ENCODE data around the gene CACNA1C.

CACNA1C gene

GRCh38 chr12:2190085-2190484 lies 137.3 kb downstream of the CACNA1C start:
- Histone ChIP-seq H3K4me3 (ENCODE audit: low read length) (no peak overlapping the region), H3K36me3 (ENCODE audit: control insufficient read depth, insufficient read depth, low read length) (no peaks in the 10 kb centered on the region), H3K9ac (ENCODE audit: low read length) (no peak overlapping the region), H3K4me1 (ENCODE audit: control insufficient read depth, insufficient read depth, low read length) (no peaks in the 10 kb centered on the region), H3K27me3 (ENCODE audit: control insufficient read depth, insufficient read depth, low read length) (no peaks in the 10 kb centered on the region), H3K9me3 (ENCODE audit: control insufficient read depth, low read length) (no peaks in the 10 kb centered on the region)

GRCh38 chr12:2190896-2191533 lies 138.2 kb downstream of the CACNA1C start:
- no peak overlapping the region for H3K9ac ChIP-seq (ENCODE audit: low read length)
- no peaks in the 10 kb centered on the region for H3K36me3 ChIP-seq (ENCODE audit: control insufficient read depth, insufficient read depth, low read length)
- H3K27me3 ChIP-seq (ENCODE audit: control insufficient read depth, insufficient read depth, low read length), result no peaks in the 10 kb centered on the region
- no peaks in the 10 kb centered on the region for H3K9me3 ChIP-seq (ENCODE audit: control insufficient read depth, low read length)
- no peak overlapping the region for H3K4me3 ChIP-seq (ENCODE audit: low read length)
- H3K4me1 ChIP-seq (ENCODE audit: control insufficient read depth, insufficient read depth, low read length), result no peaks in the 10 kb centered on the region

GRCh38 chr12:2191534-2192153 lies 138.9 kb downstream of the CACNA1C start:
- no peak overlapping the region for H3K9ac ChIP-seq (ENCODE audit: low read length)
- no peaks in the 10 kb centered on the region for H3K4me1 ChIP-seq (ENCODE audit: control insufficient read depth, insufficient read depth, low read length)
- no peaks in the 10 kb centered on the region for H3K36me3 ChIP-seq (ENCODE audit: control insufficient read depth, insufficient read depth, low read length)
- no peaks in the 10 kb centered on the region for H3K9me3 ChIP-seq (ENCODE audit: control insufficient read depth, low read length)
- no peak overlapping the region for H3K4me3 ChIP-seq (ENCODE audit: low read length)
- no peaks in the 10 kb centered on the region for H3K27me3 ChIP-seq (ENCODE audit: control insufficient read depth, insufficient read depth, low read length)

GRCh38 chr12:2192231-2192630 lies 139.4 kb downstream of the CACNA1C start:
- H3K36me3 ChIP-seq (ENCODE audit: control insufficient read depth, insufficient read depth, low read length), result no peaks in the 10 kb centered on the region
- H3K9ac ChIP-seq (ENCODE audit: low read length), result no peak overlapping the region
- no peaks in the 10 kb centered on the region for H3K27me3 ChIP-seq (ENCODE audit: control insufficient read depth, insufficient read depth, low read length)
- no peaks in the 10 kb centered on the region for H3K9me3 ChIP-seq (ENCODE audit: control insufficient read depth, low read length)
- no peak overlapping the region for H3K4me3 ChIP-seq (ENCODE audit: low read length)
- no peaks in the 10 kb centered on the region for H3K4me1 ChIP-seq (ENCODE audit: control insufficient read depth, insufficient read depth, low read length)

- Histone ChIP-seq H3K9me3 (ENCODE audit: control insufficient read depth, low read length) (no peaks in the 10 kb centered on the region), H3K27me3 (ENCODE audit: control insufficient read depth, insufficient read depth, low read length) (no peaks in the 10 kb centered on the region), H3K4me1 (ENCODE audit: control insufficient read depth, insufficient read depth, low read length) (no peaks in the 10 kb centered on the region), H3K36me3 (ENCODE audit: control insufficient read depth, insufficient read depth, low read length) (no peaks in the 10 kb centered on the region), H3K4me3 (ENCODE audit: low read length) (no peak overlapping the region), H3K9ac (ENCODE audit: low read length) (no peak overlapping the region)
Measured at GRCh38 chr12:2194060-2194459, 141.3 kb downstream of the CACNA1C start.

GRCh38 chr12:2194571-2194970 lies 141.8 kb downstream of the CACNA1C start:
- H3K4me1 ChIP-seq (ENCODE audit: control insufficient read depth, insufficient read depth, low read length), result no peaks in the 10 kb centered on the region
- H3K36me3 ChIP-seq (ENCODE audit: control insufficient read depth, insufficient read depth, low read length), result no peaks in the 10 kb centered on the region
- H3K27me3 ChIP-seq (ENCODE audit: control insufficient read depth, insufficient read depth, low read length), result no peaks in the 10 kb centered on the region
- H3K9ac ChIP-seq (ENCODE audit: low read length), result no peak overlapping the region
- H3K9me3 ChIP-seq (ENCODE audit: control insufficient read depth, low read length), result no peaks in the 10 kb centered on the region
- no peak overlapping the region for H3K4me3 ChIP-seq (ENCODE audit: low read length)

GRCh38 chr12:2195085-2195484 lies 142.3 kb downstream of the CACNA1C start:
- H3K4me3 ChIP-seq (ENCODE audit: low read length), result no peak overlapping the region
- H3K27me3 ChIP-seq (ENCODE audit: control insufficient read depth, insufficient read depth, low read length), result no peaks in the 10 kb centered on the region
- no peaks in the 10 kb centered on the region for H3K36me3 ChIP-seq (ENCODE audit: control insufficient read depth, insufficient read depth, low read length)
- H3K4me1 ChIP-seq (ENCODE audit: control insufficient read depth, insufficient read depth, low read length), result no peaks in the 10 kb centered on the region
- H3K9ac ChIP-seq (ENCODE audit: low read length), result no peak overlapping the region
- H3K9me3 ChIP-seq (ENCODE audit: control insufficient read depth, low read length), result no peaks in the 10 kb centered on the region

- no peaks in the 10 kb centered on the region for H3K27me3 ChIP-seq (ENCODE audit: control insufficient read depth, insufficient read depth, low read length)
- no peak overlapping the region for H3K4me3 ChIP-seq (ENCODE audit: low read length)
- H3K9me3 ChIP-seq (ENCODE audit: control insufficient read depth, low read length), result no peaks in the 10 kb centered on the region
- H3K36me3 ChIP-seq (ENCODE audit: control insufficient read depth, insufficient read depth, low read length), result no peaks in the 10 kb centered on the region
- no peaks in the 10 kb centered on the region for H3K4me1 ChIP-seq (ENCODE audit: control insufficient read depth, insufficient read depth, low read length)
- no peak overlapping the region for H3K9ac ChIP-seq (ENCODE audit: low read length)
Measured at GRCh38 chr12:2198005-2198501, 145.3 kb downstream of the CACNA1C start.

GRCh38 chr12:2198542-2198941 lies 145.8 kb downstream of the CACNA1C start:
- no peak overlapping the region for H3K4me3 ChIP-seq (ENCODE audit: low read length)
- no peaks in the 10 kb centered on the region for H3K36me3 ChIP-seq (ENCODE audit: control insufficient read depth, insufficient read depth, low read length)
- H3K9me3 ChIP-seq (ENCODE audit: control insufficient read depth, low read length), result no peaks in the 10 kb centered on the region
- no peak overlapping the region for H3K9ac ChIP-seq (ENCODE audit: low read length)
- H3K4me1 ChIP-seq (ENCODE audit: control insufficient read depth, insufficient read depth, low read length), result no peaks in the 10 kb centered on the region
- H3K27me3 ChIP-seq (ENCODE audit: control insufficient read depth, insufficient read depth, low read length), result no peaks in the 10 kb centered on the region

GRCh38 chr12:2205996-2206395 lies 153.2 kb downstream of the CACNA1C start:
- no peak overlapping the region for H3K4me3 ChIP-seq (ENCODE audit: low read length)

GRCh38 chr12:2208837-2209635 lies 156.2 kb downstream of the CACNA1C start:
- Histone ChIP-seq H3K36me3 (ENCODE audit: control insufficient read depth, insufficient read depth, low read length) (no peaks in the 10 kb centered on the region), H3K9me3 (ENCODE audit: control insufficient read depth, low read length) (no peaks in the 10 kb centered on the region), H3K27me3 (ENCODE audit: control insufficient read depth, insufficient read depth, low read length) (peaks cover 5% of the 10 kb centered on the region), H3K4me1 (ENCODE audit: control insufficient read depth, insufficient read depth, low read length) (no peaks in the 10 kb centered on the region), H3K4me3 (ENCODE audit: low read length) (no peak overlapping the region), H3K9ac (ENCODE audit: low read length) (no peak overlapping the region)

More at GRCh38 chr12:2205996-2206395, 153.2 kb downstream of the CACNA1C start:
- Histone ChIP-seq H3K9ac (ENCODE audit: low read length) (no peak overlapping the region), H3K4me1 (ENCODE audit: control insufficient read depth, insufficient read depth, low read length) (no peaks in the 10 kb centered on the region), H3K27me3 (ENCODE audit: control insufficient read depth, insufficient read depth, low read length) (peaks cover 5% of the 10 kb centered on the region), H3K36me3 (ENCODE audit: control insufficient read depth, insufficient read depth, low read length) (no peaks in the 10 kb centered on the region), H3K9me3 (ENCODE audit: control insufficient read depth, low read length) (no peaks in the 10 kb centered on the region)

GRCh38 chr12:2211119-2211518 lies 158.3 kb downstream of the CACNA1C start:
- no peak overlapping the region for H3K4me3 ChIP-seq (ENCODE audit: low read length)
- H3K36me3 ChIP-seq (ENCODE audit: control insufficient read depth, insufficient read depth, low read length), result no peaks in the 10 kb centered on the region
- H3K9me3 ChIP-seq (ENCODE audit: control insufficient read depth, low read length), result no peaks in the 10 kb centered on the region
- peaks cover under 1% of the 10 kb centered on the region for H3K27me3 ChIP-seq (ENCODE audit: control insufficient read depth, insufficient read depth, low read length)
- no peaks in the 10 kb centered on the region for H3K4me1 ChIP-seq (ENCODE audit: control insufficient read depth, insufficient read depth, low read length)
- no peak overlapping the region for H3K9ac ChIP-seq (ENCODE audit: low read length)

All from mucosa of stomach (tissue), 1 donor.